ENCODE results near the gene CHRM4.

The CHRM4 gene

DNA sequence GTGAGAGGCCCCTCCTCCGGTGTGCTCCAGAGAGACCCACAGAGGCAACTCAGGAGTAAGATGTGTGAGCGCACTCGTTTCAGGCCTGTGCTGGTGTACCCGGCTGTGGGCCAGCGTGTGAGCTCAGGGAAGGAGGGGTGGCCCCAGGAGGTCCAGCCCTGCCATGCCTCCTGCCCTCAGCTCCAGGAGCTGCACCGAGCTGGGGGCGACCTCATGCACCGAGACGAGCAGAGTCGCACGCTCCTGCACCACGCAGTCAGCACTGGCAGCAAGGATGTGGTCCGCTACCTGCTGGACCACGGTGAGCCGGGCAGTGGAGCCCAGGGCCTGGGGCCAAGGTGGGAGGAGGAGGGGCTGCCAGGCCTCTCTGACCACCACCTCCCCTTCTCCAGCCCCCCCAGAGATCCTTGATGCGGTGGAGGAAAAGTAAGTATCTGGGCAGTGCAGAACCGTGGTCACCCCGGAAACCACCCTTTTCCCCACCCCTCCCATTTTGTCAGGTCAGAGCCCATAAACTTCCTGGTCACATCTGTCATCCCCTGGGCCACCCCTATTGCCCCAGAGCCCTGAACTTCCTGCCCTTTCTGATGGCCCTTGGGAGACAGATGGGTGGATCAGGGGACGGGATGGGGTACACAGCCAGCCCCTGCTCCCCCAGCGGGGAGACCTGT, 12.6 kb downstream of the CHRM4 start:
- no peak for DNase-seq (ENCODE audit: low read depth)
- no peak overlapping the region for H3K4me3 ChIP-seq (ENCODE audit: low read depth, low read length)
- TF ChIP-seq, protein P1, sequence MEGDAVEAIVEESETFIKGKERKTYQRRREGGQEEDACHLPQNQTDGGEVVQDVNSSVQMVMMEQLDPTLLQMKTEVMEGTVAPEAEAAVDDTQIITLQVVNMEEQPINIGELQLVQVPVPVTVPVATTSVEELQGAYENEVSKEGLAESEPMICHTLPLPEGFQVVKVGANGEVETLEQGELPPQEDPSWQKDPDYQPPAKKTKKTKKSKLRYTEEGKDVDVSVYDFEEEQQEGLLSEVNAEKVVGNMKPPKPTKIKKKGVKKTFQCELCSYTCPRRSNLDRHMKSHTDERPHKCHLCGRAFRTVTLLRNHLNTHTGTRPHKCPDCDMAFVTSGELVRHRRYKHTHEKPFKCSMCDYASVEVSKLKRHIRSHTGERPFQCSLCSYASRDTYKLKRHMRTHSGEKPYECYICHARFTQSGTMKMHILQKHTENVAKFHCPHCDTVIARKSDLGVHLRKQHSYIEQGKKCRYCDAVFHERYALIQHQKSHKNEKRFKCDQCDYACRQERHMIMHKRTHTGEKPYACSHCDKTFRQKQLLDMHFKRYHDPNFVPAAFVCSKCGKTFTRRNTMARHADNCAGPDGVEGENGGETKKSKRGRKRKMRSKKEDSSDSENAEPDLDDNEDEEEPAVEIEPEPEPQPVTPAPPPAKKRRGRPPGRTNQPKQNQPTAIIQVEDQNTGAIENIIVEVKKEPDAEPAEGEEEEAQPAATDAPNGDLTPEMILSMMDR (IDR thresholded peaks at IDR 0.05; ENCODE audit: insufficient read depth, low read depth, low read length, missing control alignments), result no peak

GRCh38 chr11:46378296-46378695, 13.3 kb downstream of the CHRM4 start:
- no peak for DNase-seq (ENCODE audit: low read depth)
- TF ChIP-seq, protein P1 (IDR thresholded peaks at IDR 0.05; ENCODE audit: insufficient read depth, low read depth, low read length, missing control alignments), result no peak
- no peak overlapping the region for H3K4me3 ChIP-seq (ENCODE audit: low read depth, low read length)

DNA sequence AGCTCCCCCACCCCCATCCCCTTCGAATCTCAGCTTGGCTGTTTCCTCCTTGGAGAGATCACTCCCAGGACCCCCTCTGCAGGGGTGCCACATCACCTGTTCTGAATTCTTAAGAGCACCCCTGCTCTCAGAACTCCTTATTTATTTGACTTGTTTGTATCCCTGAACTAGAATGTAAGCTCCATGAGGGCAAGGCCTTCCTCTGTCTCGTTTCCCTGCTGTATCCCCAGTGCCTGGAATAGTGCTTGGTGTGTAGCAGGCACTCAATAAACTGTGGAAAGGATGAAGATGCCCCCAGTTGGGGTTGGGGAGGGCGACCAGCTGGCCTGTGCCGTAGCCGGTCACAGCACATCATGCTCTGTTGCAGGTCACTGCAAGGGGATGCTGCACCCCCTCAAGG, 13.7 kb downstream of the CHRM4 start:
- H3K4me3 ChIP-seq (ENCODE audit: low read depth, low read length), result no peak overlapping the region
- DNase-seq (ENCODE audit: low read depth), result no peak
- TF ChIP-seq, protein P1 (IDR thresholded peaks at IDR 0.05; ENCODE audit: insufficient read depth, low read depth, low read length, missing control alignments), result no peak

DNA sequence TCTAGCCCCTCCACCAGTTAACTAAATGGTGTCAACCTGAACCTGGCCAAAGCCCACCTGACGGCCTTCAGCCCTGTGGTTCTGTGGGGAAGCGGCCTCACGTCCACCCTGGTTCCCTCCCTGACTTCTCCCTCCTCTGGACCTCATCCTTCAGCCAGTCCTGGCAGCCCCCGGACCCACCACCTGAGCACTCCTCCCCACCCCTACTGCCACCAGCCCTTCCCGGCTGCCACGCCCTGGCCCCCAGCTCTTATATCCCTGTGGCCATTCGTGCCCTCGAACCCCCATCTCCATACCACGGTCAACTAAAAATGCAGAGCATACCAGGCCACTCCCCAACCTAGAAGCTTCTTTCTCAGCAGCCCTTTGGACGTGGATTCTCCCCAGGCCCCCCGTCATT, 14.3 kb downstream of the CHRM4 start:
- TF ChIP-seq, protein P1 (IDR thresholded peaks at IDR 0.05; ENCODE audit: insufficient read depth, low read depth, low read length, missing control alignments), result no peak
- no peak overlapping the region for H3K4me3 ChIP-seq (ENCODE audit: low read depth, low read length)
- DNase-seq (ENCODE audit: low read depth), result no peak

DNA sequence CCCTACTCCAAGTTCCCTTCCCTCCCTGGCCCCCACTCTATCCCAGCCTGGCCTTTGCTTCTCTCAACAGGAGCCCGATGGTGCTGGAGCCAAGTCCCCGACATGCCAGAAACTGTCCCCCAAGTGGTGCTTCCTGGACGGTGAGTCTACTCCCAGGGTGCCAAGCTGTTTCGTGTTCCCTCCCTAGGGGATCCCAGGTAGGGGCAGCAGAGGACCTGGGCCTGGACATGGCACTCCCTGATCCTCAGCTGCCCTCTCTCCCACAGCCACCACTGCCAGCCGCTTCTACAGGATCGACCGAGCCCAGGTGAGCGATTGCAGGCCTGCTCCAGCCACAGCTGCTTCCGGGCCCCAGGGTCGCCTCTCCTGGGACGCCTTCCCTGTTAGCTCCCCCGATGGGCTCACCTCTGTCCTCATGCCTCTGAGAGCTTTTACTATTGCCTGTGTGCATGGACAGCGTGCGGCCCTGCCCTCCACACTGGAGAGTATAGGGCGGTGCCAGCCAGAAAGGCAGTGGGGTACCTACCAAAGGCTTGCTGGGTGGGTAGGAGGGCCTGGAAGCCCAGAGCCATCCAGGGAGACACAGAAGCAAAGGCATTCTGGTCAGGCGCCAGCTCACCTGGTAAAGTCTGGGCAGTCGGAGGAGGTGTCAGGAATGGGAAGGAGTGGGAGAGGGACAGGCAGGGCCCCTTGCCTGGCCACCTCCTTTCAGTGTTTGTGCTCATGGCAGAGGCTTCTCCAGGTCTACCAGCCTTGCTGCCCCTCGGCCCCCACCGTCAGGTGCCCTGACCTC, 15.1 kb downstream of the CHRM4 start:
- no peak overlapping the region for H3K4me3 ChIP-seq (ENCODE audit: low read depth, low read length)
- no peak for DNase-seq (ENCODE audit: low read depth)
- TF ChIP-seq, protein P1 (IDR thresholded peaks at IDR 0.05; ENCODE audit: insufficient read depth, low read depth, low read length, missing control alignments), result no peak

GRCh38 chr11:46375392-46376101, 16.0 kb downstream of the CHRM4 start:
- TF ChIP-seq, protein P1 (IDR thresholded peaks at IDR 0.05; ENCODE audit: insufficient read depth, low read depth, low read length, missing control alignments), result no peak
- DNase-seq (ENCODE audit: low read depth), result no peak
- H3K4me3 ChIP-seq (ENCODE audit: low read depth, low read length), result no peak overlapping the region
